SK-N-SH treated with all-trans-retinoic acid at 6 μM for 48 hours (cell line): ENCODE results near the gene SLC43A3.

Experiments
- ATAC-seq: fragments of 200-7000 bp; cut with Tn5 transposase; 3 replicates; pipeline ENCODE4 v1.9.1; 2020; ENCODE audit warnings: mild to moderate bottlenecking, moderate library complexity
- ARNTL ChIP-seq: fragments of 450-650 bp; formaldehyde crosslinking; IDR thresholded peaks from 2 replicates; pipeline ENCODE4 v1.5.0; 2020; ENCODE audit warnings: low read depth, mild to moderate bottlenecking, moderate library complexity, borderline replicate concordance
- CREB5 ChIP-seq: fragments of 250-450 bp; sonication (Bioruptor Pico); IDR thresholded peaks from 2 replicates; pipeline ENCODE4 v1.5.1; 2020; ENCODE audit warnings: low read depth, mild to moderate bottlenecking, moderate library complexity
- CSDC2 ChIP-seq: fragments of 250-450 bp; sonication (Bioruptor Pico); IDR thresholded peaks from 2 replicates; pipeline ENCODE4 v1.5.0; 2020; ENCODE audit warnings: mild to moderate bottlenecking, moderate library complexity
- ESRRG ChIP-seq: fragments of 250-450 bp; sonication (Bioruptor Pico); IDR thresholded peaks from 2 replicates; pipeline ENCODE4 v1.6.1; 2021; ENCODE audit warnings: mild to moderate bottlenecking
- GLIS3 ChIP-seq: fragments of 250-450 bp; sonication (Bioruptor Pico); IDR thresholded peaks from 2 replicates; pipeline ENCODE4 v1.5.0; 2020; ENCODE audit warnings: mild to moderate bottlenecking, moderate library complexity
- ISL1 ChIP-seq: fragments of 250-450 bp; sonication (Bioruptor Pico); IDR thresholded peaks from 2 replicates; pipeline ENCODE4 v2.1.2; 2022; ENCODE audit warnings: mild to moderate bottlenecking, moderate library complexity
- OSR1 ChIP-seq: fragments of 250-450 bp; sonication (Bioruptor Pico); IDR thresholded peaks from 2 replicates; pipeline ENCODE4 v1.8.0; 2022; ENCODE audit warnings: moderate library complexity, mild to moderate bottlenecking, inconsistent platforms
- PATZ1 ChIP-seq: fragments of 250-450 bp; sonication (Bioruptor Pico); IDR thresholded peaks from 2 replicates; pipeline ENCODE4 v1.8.0; 2020; ENCODE audit warnings: mild to moderate bottlenecking, moderate library complexity, borderline replicate concordance
- POU6F1 ChIP-seq: fragments of 250-450 bp; sonication (Bioruptor Pico); IDR thresholded peaks from 2 replicates; pipeline ENCODE4 v1.8.0; 2021; ENCODE audit warnings: low read depth, mild to moderate bottlenecking, moderate library complexity, borderline replicate concordance
- SNAI2 ChIP-seq: fragments of 250-450 bp; sonication (Bioruptor Pico); IDR thresholded peaks from 2 replicates; pipeline ENCODE4 v1.5.0; 2020; ENCODE audit warnings: mild to moderate bottlenecking, moderate library complexity
- TCF4 ChIP-seq: fragments of 250-450 bp; sonication (Bioruptor Pico); IDR thresholded peaks from 2 replicates; pipeline ENCODE4 v1.8.0; 2021; ENCODE audit warnings: mild to moderate bottlenecking, moderate library complexity, borderline replicate concordance
- TSHZ2 ChIP-seq: fragments of 250-450 bp; sonication (Bioruptor Pico); IDR thresholded peaks from 2 replicates; pipeline ENCODE4 v1.5.0; 2020; ENCODE audit warnings: mild to moderate bottlenecking, moderate library complexity
- ZFP3 ChIP-seq: fragments of 250-450 bp; sonication (Bioruptor Pico); IDR thresholded peaks from 2 replicates; pipeline ENCODE4 v1.5.0; 2020; ENCODE audit warnings: mild to moderate bottlenecking, moderate library complexity
- ZFP30 ChIP-seq: fragments of 450-650 bp; formaldehyde crosslinking; IDR thresholded peaks from 2 replicates; pipeline ENCODE4 v1.5.0; 2022; ENCODE audit warnings: mild to moderate bottlenecking, moderate library complexity
- ZNF70 ChIP-seq: fragments of 450-650 bp; formaldehyde crosslinking; IDR thresholded peaks from 2 replicates; pipeline ENCODE4 v1.5.0; 2020; ENCODE audit warnings: mild to moderate bottlenecking, moderate library complexity
- ZNF8 ChIP-seq: fragments of 450-650 bp; formaldehyde crosslinking; IDR thresholded peaks from 2 replicates; pipeline ENCODE4 v1.5.0; 2020; ENCODE audit warnings: mild to moderate bottlenecking, moderate library complexity

SLC43A3 gene

GRCh38 chr11:57399221-57399620 lies 27.7 kb downstream of the SLC43A3 start (continued):
- TF ChIP-seq TSHZ2 (CRISPR knock-in tag), result no peak

DNA sequence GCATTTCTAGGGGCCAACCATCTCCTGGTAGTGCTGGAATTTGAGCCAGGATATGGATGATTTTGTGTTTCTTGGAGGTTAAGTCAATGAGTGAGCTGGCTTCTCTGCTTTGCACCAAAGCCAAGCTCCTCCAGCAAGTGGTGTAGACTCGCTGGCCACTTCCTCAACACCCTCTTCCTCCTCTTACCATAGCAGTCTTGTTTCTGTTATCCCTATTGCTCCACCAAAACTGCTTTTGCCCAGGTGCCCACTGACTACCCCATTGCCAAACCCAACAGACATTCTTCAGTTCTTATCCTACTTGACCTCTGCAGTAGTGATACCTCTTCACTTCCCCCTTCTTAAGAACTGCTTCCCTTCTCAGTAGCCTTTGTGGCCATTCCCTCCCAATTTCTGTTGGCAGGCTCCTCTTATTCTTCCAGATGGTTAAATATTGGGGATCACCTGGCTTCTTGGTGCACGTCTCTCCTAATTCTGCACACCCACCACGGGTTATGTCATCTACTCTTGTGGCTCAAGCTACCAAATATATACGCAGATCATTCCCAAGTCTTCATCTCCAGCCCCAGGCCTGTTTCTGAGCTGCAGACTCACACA lies 29.4 kb downstream of the SLC43A3 start:
- no peak for ATAC-seq
- TF ChIP-seq SNAI2 (CRISPR knock-in tag), result no peak

GRCh38 chr11:57396744-57397143 lies 30.2 kb downstream of the SLC43A3 start:
- ATAC-seq, result no peak
- no peak for TF ChIP-seq OSR1 (CRISPR knock-in tag)
- TF ChIP-seq ZNF8 (CRISPR knock-in tag), result no peak
- TF ChIP-seq ZNF70 (CRISPR knock-in tag), result no peak
- no peak for TF ChIP-seq ESRRG
- TF ChIP-seq CSDC2 (CRISPR knock-in tag), result no peak
- TF ChIP-seq ZFP30 (CRISPR knock-in tag), result no peak
- no peak for TF ChIP-seq TCF4 (CRISPR knock-in tag)
- TF ChIP-seq ISL1 (CRISPR knock-in tag), result no peak
- no peak for TF ChIP-seq CREB5
- no peak for TF ChIP-seq PATZ1 (CRISPR knock-in tag)

- ATAC-seq, result no peak
- TF ChIP-seq GLIS3 (CRISPR knock-in tag) (no peak), ISL1 (CRISPR knock-in tag) (no peak), PATZ1 (CRISPR knock-in tag) (no peak), CSDC2 (CRISPR knock-in tag) (no peak), ZFP3 (CRISPR knock-in tag) (no peak), POU6F1 (CRISPR knock-in tag) (no peak), OSR1 (CRISPR knock-in tag) (no peak), ARNTL (CRISPR knock-in tag) (no peak), ZNF8 (CRISPR knock-in tag) (no peak)
These were observed 30.9 kb downstream of the SLC43A3 start for GRCh38 chr11:57395905-57396623.
